Loucy (cell line): ENCODE results near the gene VILL.

Experiments used
- H2AFZ ChIP-seq: fragments of 200-600 bp; sonication (generic); 2 replicates; pipeline ENCODE4 v1.6.0; 2016; ENCODE audit warnings: antibody characterized with exemption, mild to moderate bottlenecking, low read length, moderate library complexity
- H3F3A ChIP-seq: fragments of 200-600 bp; 2 replicates; pipeline ENCODE4 v1.6.0; 2016; ENCODE audit warnings: antibody characterized with exemption, low read depth, mild to moderate bottlenecking
- H3K27me3 ChIP-seq: fragments of 200-600 bp; sonication (generic); 2 replicates; pipeline ENCODE4 v1.6.1; 2014; ENCODE audit warnings: low read length, mild to moderate bottlenecking; ENCODE audit not compliant: insufficient read depth, poor library complexity, severe bottlenecking
- H3K36me3 ChIP-seq: fragments of 200-600 bp; sonication (generic); 2 replicates; pipeline ENCODE4 v1.6.1; 2016; ENCODE audit warnings: low read length; ENCODE audit not compliant: insufficient read depth
- H3K4me1 ChIP-seq: fragments of 200-600 bp; sonication (generic); 2 replicates; pipeline ENCODE4 v1.5.1; 2014; ENCODE audit warnings: low read length, mild to moderate bottlenecking; ENCODE audit not compliant: insufficient read depth, poor library complexity, severe bottlenecking
- H3K4me2 ChIP-seq: fragments of 200-600 bp; sonication (generic); 2 replicates; pipeline ENCODE4 v1.6.0; 2014; ENCODE audit warnings: antibody characterized with exemption, low read length, low read depth, mild to moderate bottlenecking; ENCODE audit not compliant: poor library complexity, severe bottlenecking
- H3K4me3 ChIP-seq: fragments of 200-600 bp; sonication (generic); 2 replicates; pipeline ENCODE4 v1.5.1; 2014; ENCODE audit warnings: low read length, mild to moderate bottlenecking, mixed read lengths; ENCODE audit not compliant: poor library complexity, severe bottlenecking
- H3K79me2 ChIP-seq: fragments of 200-600 bp; sonication (generic); 2 replicates; pipeline ENCODE4 v1.6.1; 2014; ENCODE audit warnings: low read length; ENCODE audit not compliant: insufficient read depth
- H3K9ac ChIP-seq: fragments of 200-600 bp; sonication (generic); 2 replicates; pipeline ENCODE4 v1.6.0; 2014; ENCODE audit warnings: mild to moderate bottlenecking, low read depth, low read length, moderate library complexity; ENCODE audit not compliant: poor library complexity, severe bottlenecking
- H3K9me2 ChIP-seq: fragments of 200-600 bp; sonication (generic); replicated peaks from 2 replicates; pipeline ENCODE4 v1.6.1; 2016; ENCODE audit warnings: low read depth, low read length, mixed read lengths
- H3K9me3 ChIP-seq: fragments of 200-600 bp; sonication (generic); 2 replicates; pipeline ENCODE4 v1.6.1; 2014; ENCODE audit warnings: mild to moderate bottlenecking, antibody characterized with exemption, low read length, low read depth; ENCODE audit not compliant: insufficient read depth
- H4K20me1 ChIP-seq: fragments of 200-600 bp; sonication (generic); 2 replicates; pipeline ENCODE4 v1.6.0; 2014; ENCODE audit warnings: antibody characterized with exemption, low read length, mild to moderate bottlenecking; ENCODE audit not compliant: insufficient read depth, poor library complexity, severe bottlenecking
- CTCF ChIP-seq: fragments of 200-600 bp; sonication (generic); conservative IDR thresholded peaks from 2 replicates; pipeline ENCODE4 v1.5.1; 2014; ENCODE audit warnings: mild to moderate bottlenecking, antibody characterized with exemption, low read length
- EZH2phosphoT487 ChIP-seq: fragments of 200-600 bp; IDR thresholded peaks from 2 replicates; pipeline ENCODE4 v1.6.1; 2018; ENCODE audit warnings: antibody characterized with exemption, mild to moderate bottlenecking, moderate library complexity, borderline replicate concordance

VILL gene

GRCh38 chr3:38043486-38043885 lies 52.9 kb downstream of the VILL start:
- Histone ChIP-seq H3K4me2 (no peak overlapping the region), H3K9ac (no peak overlapping the region)
- TF ChIP-seq EZH2phosphoT487 (no peak), CTCF (no peak)

GRCh38 chr3:38046027-38046426 lies 55.4 kb downstream of the VILL start:
- H3K36me3 ChIP-seq, result no peaks in the 10 kb centered on the region
- no peak overlapping the region for H3K9ac ChIP-seq
- no peak overlapping the region for H2AFZ ChIP-seq
- H4K20me1 ChIP-seq, result no peaks in the 10 kb centered on the region
- no peak overlapping the region for H3K4me2 ChIP-seq
- H3K27me3 ChIP-seq, result no peaks in the 10 kb centered on the region
- H3K9me3 ChIP-seq, result no peaks in the 10 kb centered on the region
- no peaks in the 10 kb centered on the region for H3K4me1 ChIP-seq
- no peak overlapping the region for H3K4me3 ChIP-seq
- TF ChIP-seq EZH2phosphoT487, result no peak
- no peak for TF ChIP-seq CTCF
- H3F3A ChIP-seq, result no peaks in the 10 kb centered on the region
- no peaks in the 10 kb centered on the region for H3K79me2 ChIP-seq
- no peaks in the 10 kb centered on the region for H3K9me2 ChIP-seq

More at GRCh38 chr3:38043486-38043885, 52.9 kb downstream of the VILL start:
- Histone ChIP-seq H2AFZ (no peak overlapping the region), H3F3A (no peaks in the 10 kb centered on the region), H3K27me3 (no peaks in the 10 kb centered on the region), H3K4me3 (no peak overlapping the region), H3K36me3 (no peaks in the 10 kb centered on the region), H3K4me1 (peaks cover 11% of the 10 kb centered on the region), H4K20me1 (no peaks in the 10 kb centered on the region), H3K9me3 (no peaks in the 10 kb centered on the region), H3K9me2 (no peaks in the 10 kb centered on the region), H3K79me2 (no peaks in the 10 kb centered on the region)

GRCh38 chr3:38046821-38047220 lies 56.2 kb downstream of the VILL start:
- no peaks in the 10 kb centered on the region for H3K36me3 ChIP-seq
- no peak overlapping the region for H3K4me2 ChIP-seq
- no peak overlapping the region for H2AFZ ChIP-seq
- no peaks in the 10 kb centered on the region for H3K4me1 ChIP-seq
- H3K9me2 ChIP-seq, result no peaks in the 10 kb centered on the region
- no peaks in the 10 kb centered on the region for H3K9me3 ChIP-seq
- H3F3A ChIP-seq, result no peaks in the 10 kb centered on the region
- no peaks in the 10 kb centered on the region for H4K20me1 ChIP-seq
- H3K4me3 ChIP-seq, result no peak overlapping the region
- H3K27me3 ChIP-seq, result no peaks in the 10 kb centered on the region
- TF ChIP-seq EZH2phosphoT487 (no peak), CTCF (no peak)
- no peaks in the 10 kb centered on the region for H3K79me2 ChIP-seq
- no peak overlapping the region for H3K9ac ChIP-seq
